ENCODE results near the gene PDE2A.

The PDE2A gene

GRCh38 chr11:72704028-72704782 lies 30.0 kb upstream of the PDE2A start:
- DNase-seq (ENCODE audit: low read depth) = no peak

- DNase-seq (ENCODE audit: low read depth) = no peak
These were observed 29.2 kb upstream of the PDE2A start for GRCh38 chr11:72703267-72704008.

- DNase-seq (ENCODE audit: low read depth) = no peak
These were observed 28.5 kb upstream of the PDE2A start for GRCh38 chr11:72702577-72703241.

- no peak for DNase-seq (ENCODE audit: low read depth)
These were observed 27.9 kb upstream of the PDE2A start for GRCh38 chr11:72702096-72702495.

- DNase-seq (ENCODE audit: low read depth) = no peak
These were observed 27.2 kb upstream of the PDE2A start for GRCh38 chr11:72701466-72701865.

- no peak for DNase-seq (ENCODE audit: low read depth)
These were observed 25.9 kb upstream of the PDE2A start for GRCh38 chr11:72700146-72700545.

- no peak for DNase-seq (ENCODE audit: low read depth)
These were observed 23.6 kb upstream of the PDE2A start for GRCh38 chr11:72697814-72698213.

- DNase-seq (ENCODE audit: low read depth) = no peak
These were observed 22.9 kb upstream of the PDE2A start for GRCh38 chr11:72696866-72697700.

GRCh38 chr11:72695354-72695753 lies 21.1 kb upstream of the PDE2A start:
- no peak for DNase-seq (ENCODE audit: low read depth)

GRCh38 chr11:72693271-72693968 lies 19.2 kb upstream of the PDE2A start:
- DNase-seq (ENCODE audit: low read depth) = no peak

- DNase-seq (ENCODE audit: low read depth) = no peak
These were observed 18.4 kb upstream of the PDE2A start for GRCh38 chr11:72692498-72693237.

- DNase-seq (ENCODE audit: low read depth) = no peak
These were observed 15.9 kb upstream of the PDE2A start for GRCh38 chr11:72690166-72690565.

GRCh38 chr11:72688929-72689328 lies 14.7 kb upstream of the PDE2A start:
- no peak for DNase-seq (ENCODE audit: low read depth)

GRCh38 chr11:72688486-72688885 lies 14.3 kb upstream of the PDE2A start:
- DNase-seq (ENCODE audit: low read depth) = no peak

- no peak for DNase-seq (ENCODE audit: low read depth)
These were observed 13.1 kb upstream of the PDE2A start for GRCh38 chr11:72687326-72687725.

GRCh38 chr11:72686639-72687220 lies 12.5 kb upstream of the PDE2A start:
- no peak for DNase-seq (ENCODE audit: low read depth)

- no peak for DNase-seq (ENCODE audit: low read depth)
These were observed 11.6 kb upstream of the PDE2A start for GRCh38 chr11:72685560-72686480.

- DNase-seq (ENCODE audit: low read depth) = no peak
These were observed 10.2 kb upstream of the PDE2A start for GRCh38 chr11:72684236-72684912.

GRCh38 chr11:72683782-72684200 lies 9.6 kb upstream of the PDE2A start:
- peak; percentile 56 for DNase-seq (ENCODE audit: low read depth)

Measured in stimulated activated CD8-positive, alpha-beta memory T cell treated with anti-CD3 and anti-CD28 coated beads, Interleukin-15, amount 100 ng/mL, for 24 hours (primary cell).